Fibroblast of the aortic adventitia (primary cell): ENCODE measurements around the gene RMI1. TPM values are rescaled to one million over a fixed set of nuclear protein-coding genes. Genes with fewer than 3 reads are reported as not detected.

Source experiments
- DNase-seq: peaks from one replicate; pipeline ENCODE4 v3.0.0-alpha.2; 2010; ENCODE audit warnings: low read depth
- H3K4me3 ChIP-seq: 2 replicates; pipeline ENCODE4 v1.5.1; 2011; ENCODE audit warnings: low read depth, mild to moderate bottlenecking, control low read depth, low read length, moderate library complexity
- small RNA-seq: library from RNA; depleted of rRNA; stranded (forward); fragments of <200 nt; gene quantifications from one replicate; pipeline ENCODE3, GENCODE V24; 2012
- total RNA-seq: library from RNA; depleted of rRNA; stranded (reverse); fragments of >200 nt; gene quantifications from 2 replicates; pipeline ENCODE4 v1.2.3, GENCODE V29; 2012; ENCODE audit warnings: low replicate concordance
- TF ChIP-seq, protein P1 (sequence below): IDR thresholded peaks from 2 replicates; pipeline ENCODE4 v1.5.1; 2011; ENCODE audit warnings: mild to moderate bottlenecking, low read length, control low read depth, inconsistent platforms; ENCODE audit not compliant: insufficient read depth

The RMI1 gene
- total RNA-seq, 1 donor = 17.0 TPM

DNA sequence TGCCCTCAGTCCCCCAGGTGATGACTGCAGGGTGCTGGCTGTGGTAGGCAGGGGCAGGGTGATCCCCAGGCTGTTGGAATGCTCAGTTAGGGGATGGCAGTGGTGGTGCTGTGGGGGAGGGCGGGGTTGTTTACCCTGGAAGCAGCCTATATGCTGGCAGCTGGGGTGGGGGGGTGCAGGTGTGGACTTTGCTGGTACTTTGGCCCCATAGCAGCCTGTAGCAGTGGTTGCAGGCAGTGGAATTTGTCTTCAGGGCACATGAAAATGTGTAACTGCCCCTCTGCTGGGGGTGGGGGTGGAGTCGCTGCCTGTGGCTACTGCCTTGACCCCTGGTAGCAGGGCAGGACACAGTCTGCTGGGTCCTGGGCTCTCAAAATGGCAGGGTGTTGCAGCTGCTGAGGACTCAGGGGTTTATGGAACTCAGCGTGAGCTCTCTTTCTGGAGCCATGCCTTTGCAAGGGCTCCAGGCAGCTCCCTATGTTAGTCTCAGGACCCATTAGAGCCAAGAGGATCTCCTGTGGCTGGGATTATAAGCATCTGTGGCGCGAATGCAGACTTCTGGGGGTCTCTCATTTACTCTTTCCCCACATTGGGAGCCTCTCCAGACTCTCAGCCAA lies 65.0 kb downstream of the RMI1 start:
- TF ChIP-seq, protein P1, sequence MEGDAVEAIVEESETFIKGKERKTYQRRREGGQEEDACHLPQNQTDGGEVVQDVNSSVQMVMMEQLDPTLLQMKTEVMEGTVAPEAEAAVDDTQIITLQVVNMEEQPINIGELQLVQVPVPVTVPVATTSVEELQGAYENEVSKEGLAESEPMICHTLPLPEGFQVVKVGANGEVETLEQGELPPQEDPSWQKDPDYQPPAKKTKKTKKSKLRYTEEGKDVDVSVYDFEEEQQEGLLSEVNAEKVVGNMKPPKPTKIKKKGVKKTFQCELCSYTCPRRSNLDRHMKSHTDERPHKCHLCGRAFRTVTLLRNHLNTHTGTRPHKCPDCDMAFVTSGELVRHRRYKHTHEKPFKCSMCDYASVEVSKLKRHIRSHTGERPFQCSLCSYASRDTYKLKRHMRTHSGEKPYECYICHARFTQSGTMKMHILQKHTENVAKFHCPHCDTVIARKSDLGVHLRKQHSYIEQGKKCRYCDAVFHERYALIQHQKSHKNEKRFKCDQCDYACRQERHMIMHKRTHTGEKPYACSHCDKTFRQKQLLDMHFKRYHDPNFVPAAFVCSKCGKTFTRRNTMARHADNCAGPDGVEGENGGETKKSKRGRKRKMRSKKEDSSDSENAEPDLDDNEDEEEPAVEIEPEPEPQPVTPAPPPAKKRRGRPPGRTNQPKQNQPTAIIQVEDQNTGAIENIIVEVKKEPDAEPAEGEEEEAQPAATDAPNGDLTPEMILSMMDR = no peak
- no peak overlapping the region for H3K4me3 ChIP-seq
- no peak for DNase-seq

Small RNA genes within 50 kb of the gene (small RNA-seq; reads per million reads assigned to genes)
- not detected for gene RF00019

Other genes starting within 250 kb of the RMI1 start
- 1.4 and 2.2 TPM in 2 replicates for gene GKAP1, start 163.0 kb upstream of the RMI1 start, total RNA-seq
- 6.0 and 7.2 TPM in 2 replicates for gene KIF27, start 59.4 kb upstream of the RMI1 start, total RNA-seq
- 207 and 445 TPM in 2 replicates for gene HNRNPK, start 590 bp upstream of the RMI1 start, total RNA-seq